HCT116 (cell line): ENCODE results near the gene GRB7. TPM values are rescaled to one million over a fixed set of nuclear protein-coding genes. Genes with fewer than 3 reads are reported as not detected.
A peak's percentile ranks its signal among the peaks of the same experiment; 100 is the strongest.

Experiments
- ATAC-seq: fragments of 200-7000 bp; cut with Tn5 transposase; 2 replicates; pipeline ENCODE4 v1.9.1; 2020; ENCODE audit warnings: mild to moderate bottlenecking, moderate library complexity
- BruUV-seq: library from RNA; stranded (reverse); fragments of 400-500 nt; replicated peaks from 2 replicates; lab custom pipeline; 2021; lab: Mats Ljungman, UMichigan
- CTCF ChIA-PET: fragments of 300-600 bp; sonication (Branson Sonifier 250); formaldehyde crosslinking; loops from one replicate; lab custom pipeline; 2021; ENCODE audit warnings: antibody characterized with exemption; lab: Charles Lee
- POLR2A ChIA-PET: fragments of 300-600, 350-600 bp; sonication (Branson Sonifier 250); formaldehyde crosslinking; loops from one replicate; lab custom pipeline; 2021; ENCODE audit warnings: antibody characterized with exemption; lab: Charles Lee
- RAD21 ChIA-PET, 2 experiments: fragments of 300-600 bp; sonication (Branson Sonifier 250); formaldehyde crosslinking; loops; one replicate each; lab custom pipeline; 2023; ENCODE audit warnings: low total read pairs in 2 of 2; ENCODE audit not compliant: uncharacterized antibody in 2 of 2, unreplicated experiment in 2 of 2, low non-redundant PET in 1 of 2; lab: Charles Lee
- DNase-seq: peaks from one replicate; pipeline ENCODE4 v3.0.0-alpha.2; 2010; ENCODE audit warnings: low read depth, low spot score
- H2AFZ ChIP-seq: fragments of 200-600 bp; shearing (Covaris generic), sonication (generic); 2 replicates; pipeline ENCODE4 v1.6.1; 2017; ENCODE audit warnings: low read depth, mixed run types, mixed read lengths, antibody characterized with exemption, low read length; ENCODE audit not compliant: poor library complexity, severe bottlenecking
- H3K27ac ChIP-seq: 2 replicates; pipeline ENCODE4 v1.5.1; 2012; ENCODE audit warnings: low read depth, low read length
- H3K27me3 ChIP-seq: fragments of 200-600 bp; sonication (generic); 2 replicates; pipeline ENCODE4 v1.6.1; 2016; ENCODE audit warnings: mixed run types, low read length, mixed read lengths; ENCODE audit not compliant: insufficient read depth
- H3K36me3 ChIP-seq, 2 experiments: fragments of 200-500 bp in 1 of 2; fragments of 200-600 bp in 1 of 2; sonication (Bioruptor generic) in 1 of 2; sonication (generic) in 1 of 2; 2 replicates each; pipeline versions ENCODE4 v1.5.1 to v1.6.1; 2014 to 2016; ENCODE audit warnings: low read length in 2 of 2, inconsistent platforms in 1 of 2, mixed read lengths in 1 of 2, mixed run types in 1 of 2; ENCODE audit not compliant: insufficient read depth in 2 of 2, control insufficient read depth in 1 of 2
- H3K4me1 ChIP-seq, 2 experiments: fragments of 200-600 bp in 1 of 2; sonication (generic) in 1 of 2; 2 replicates each; pipeline versions ENCODE4 v1.5.1 to v1.6.1; 2012 to 2017; ENCODE audit warnings: low read length in 2 of 2, inconsistent platforms in 1 of 2, mild to moderate bottlenecking in 1 of 2, mixed read lengths in 1 of 2, mixed run types in 1 of 2, moderate library complexity in 1 of 2; ENCODE audit not compliant: insufficient read depth in 2 of 2, control insufficient read depth in 1 of 2
- H3K4me2 ChIP-seq: fragments of 200-600 bp; sonication (generic); 2 replicates; pipeline ENCODE4 v1.6.1; 2017; ENCODE audit warnings: mixed run types, low read length, mixed read lengths
- H3K4me3 ChIP-seq, 2 experiments: fragments of 200-600 bp in 1 of 2; sonication (generic) in 1 of 2; replicated peaks in 1 of 2; 2 replicates each; pipeline ENCODE4 v1.5.1; 2011 to 2016; ENCODE audit warnings: low read length in 2 of 2, control low read depth in 1 of 2, low read depth in 1 of 2, mild to moderate bottlenecking in 1 of 2, mixed read lengths in 1 of 2, mixed run types in 1 of 2
- H3K79me2 ChIP-seq: fragments of 200-600 bp; sonication (generic); 2 replicates; pipeline ENCODE4 v1.6.1; 2017; ENCODE audit warnings: mild to moderate bottlenecking, mixed run types, low read length, moderate library complexity, mixed read lengths; ENCODE audit not compliant: insufficient read depth
- H3K9ac ChIP-seq: fragments of 200-600 bp; sonication (generic); 2 replicates; pipeline ENCODE4 v1.6.1; 2016; ENCODE audit warnings: low read length, mixed read lengths
- H3K9me2 ChIP-seq: fragments of 200-600 bp; sonication (generic), shearing (Covaris generic); 2 replicates; pipeline ENCODE4 v1.6.1; 2017; ENCODE audit warnings: mixed run types, mild to moderate bottlenecking, moderate library complexity; ENCODE audit not compliant: insufficient read depth
- H3K9me3 ChIP-seq, 2 experiments: fragments of 200-500 bp in 1 of 2; fragments of 200-600 bp in 1 of 2; sonication (Bioruptor generic) in 1 of 2; sonication (generic) in 1 of 2; 2 replicates each; pipeline ENCODE4 v1.6.1; 2014 to 2017; ENCODE audit warnings: low read length in 2 of 2, mixed read lengths in 2 of 2, inconsistent platforms in 1 of 2, low read depth in 1 of 2, mild to moderate bottlenecking in 1 of 2, mixed run types in 1 of 2, moderate library complexity in 1 of 2; ENCODE audit not compliant: control insufficient read depth in 1 of 2, insufficient read depth in 1 of 2
- H4K20me1 ChIP-seq: fragments of 200-600 bp; sonication (generic), shearing (Covaris generic); 2 replicates; pipeline ENCODE4 v1.6.1; 2017; ENCODE audit warnings: mixed run types, mild to moderate bottlenecking, moderate library complexity; ENCODE audit not compliant: insufficient read depth
- ATF3 ChIP-seq: IDR thresholded peaks from 2 replicates; pipeline ENCODE4 v1.6.1; 2012
- CBX3 ChIP-seq: IDR thresholded peaks from 2 replicates; pipeline ENCODE4 v1.6.1; 2012; ENCODE audit warnings: low read depth
- CEBPB ChIP-seq: IDR thresholded peaks from 2 replicates; pipeline ENCODE4 v1.6.1; 2012; ENCODE audit warnings: low read depth
- CTCF ChIP-seq, 3 experiments: fragments of 200-600 bp in 1 of 3; sonication (generic) in 1 of 3; IDR thresholded peaks in 2 of 3; conservative IDR thresholded peaks in 1 of 3; 2 replicates each; pipeline ENCODE4 v1.5.1; 2012 to 2017; ENCODE audit warnings: low read depth in 2 of 3, low read length in 2 of 3, antibody characterized with exemption in 1 of 3, borderline replicate concordance in 1 of 3, control low read depth in 1 of 3, mild to moderate bottlenecking in 1 of 3, mixed read lengths in 1 of 3, mixed run types in 1 of 3, moderate library complexity in 1 of 3; ENCODE audit not compliant: insufficient read depth in 1 of 3
- EGR1 ChIP-seq: IDR thresholded peaks from 2 replicates; pipeline ENCODE4 v1.6.1; 2012; ENCODE audit warnings: low read depth
- ELF1 ChIP-seq: IDR thresholded peaks from 2 replicates; pipeline ENCODE4 v1.6.1; 2012; ENCODE audit warnings: low read depth, borderline replicate concordance
- EZH2 ChIP-seq: fragments of 200-600 bp; sonication (generic); IDR thresholded peaks from 2 replicates; pipeline ENCODE4 v1.6.1; 2017; ENCODE audit warnings: antibody characterized with exemption, mixed run types
- EZH2phosphoT487 ChIP-seq: fragments of 200-600 bp; IDR thresholded peaks from 2 replicates; pipeline ENCODE4 v1.6.1; 2018; ENCODE audit warnings: antibody characterized with exemption, borderline replicate concordance
- FOSL1 ChIP-seq: IDR thresholded peaks from 2 replicates; pipeline ENCODE4 v1.6.1; 2012; ENCODE audit warnings: low read depth
- JUND ChIP-seq: IDR thresholded peaks from 2 replicates; pipeline ENCODE4 v1.6.1; 2012
- MAX ChIP-seq: IDR thresholded peaks from 2 replicates; pipeline ENCODE4 v1.6.1; 2012
- POLR2AphosphoS5 ChIP-seq: IDR thresholded peaks from 2 replicates; pipeline ENCODE4 v1.6.1; 2011; ENCODE audit warnings: mild to moderate bottlenecking, low read depth, low read length, moderate library complexity
- REST ChIP-seq: IDR thresholded peaks from 2 replicates; pipeline ENCODE4 v1.6.1; 2012; ENCODE audit warnings: low read depth
- SIN3A ChIP-seq: IDR thresholded peaks from 2 replicates; pipeline ENCODE4 v1.6.1; 2012; ENCODE audit warnings: low read depth
- SP1 ChIP-seq: IDR thresholded peaks from 2 replicates; pipeline ENCODE4 v1.6.1; 2012; ENCODE audit warnings: low read depth
- SRF ChIP-seq: IDR thresholded peaks from 2 replicates; pipeline ENCODE4 v1.6.1; 2012; ENCODE audit warnings: low read depth
- ZBTB33 ChIP-seq: IDR thresholded peaks from 2 replicates; pipeline ENCODE4 v1.6.1; 2011; ENCODE audit warnings: mild to moderate bottlenecking, low read length, moderate library complexity; ENCODE audit not compliant: insufficient replicate concordance; ENCODE audit errors: extremely low read depth
- intact Hi-C: fragments of 100-400 bp; cut with micrococcal nuclease; formaldehyde crosslinking; loops from 2 replicates; pipeline ENCODE4 v1.10.0; 2022
- total RNA-seq: library from RNA; stranded (reverse); gene quantifications from one replicate; pipeline ENCODE4 v1.2.1, GENCODE V29; 2021; ENCODE audit not compliant: unreplicated experiment

The GRB7 gene
- total RNA-seq, 1 experiment from 2014 or later, result 51.9 TPM

- TF ChIP-seq JUND, result no peak
- no peak for TF ChIP-seq MAX
- no peak for TF ChIP-seq REST
Measured at GRCh38 chr17:39767147-39767546, 29.4 kb downstream of the GRB7 start (continued).

- no peaks in the 10 kb centered on the region for H3K36me3 ChIP-seq
- no peak overlapping the region for H3K4me3 ChIP-seq
- peak overlapping the region; percentile 80 for H2AFZ ChIP-seq
- peaks cover 9% of the 10 kb centered on the region for H3K27me3 ChIP-seq
- BruUV-seq, result no TSS peak
- no peaks in the 10 kb centered on the region for H3K9me2 ChIP-seq
- H3K9me3 ChIP-seq, result no peaks in the 10 kb centered on the region
- intact Hi-C loops, result no loop called here
- H3K4me1 ChIP-seq, result peaks cover 12 to 28% of the 10 kb centered on the region in 2 experiments
- peak overlapping the region; percentile 57 for H3K4me2 ChIP-seq
- H3K27ac ChIP-seq, result no peak overlapping the region
- POLR2A ChIA-PET, result no interaction called here
- H3K9ac ChIP-seq, result no peak overlapping the region
- H3K79me2 ChIP-seq, result no peaks in the 10 kb centered on the region
- DNase-seq, result peak; percentile 63
- RAD21 ChIA-PET, result interaction anchor here in 1 of 2 experiments (0.6 kb wide), 1 partner anchor 694 kb away, joined by 3 read pairs; no protein-coding TSS in a partner anchor
- H4K20me1 ChIP-seq, result no peaks in the 10 kb centered on the region
- ATAC-seq, result peak; percentile 91
- CTCF ChIA-PET, result interaction anchor here (1.5 kb wide), 1 partner anchor 39 kb away, joined by 3 read pairs; the partner anchor contains the start of gene MIEN1
- peak; percentile 67 for TF ChIP-seq MAX
- peak; percentile 51; the same call in 1 of the 2 replicates for TF ChIP-seq CBX3
- TF ChIP-seq ATF3, result 0 out of 2 replicates have a peak, but pooled peaks have one; percentile 37
- TF ChIP-seq ZBTB33, result no peak
- TF ChIP-seq SIN3A, result peak; percentile 63
- TF ChIP-seq EZH2phosphoT487, result no peak
- TF ChIP-seq SRF, result 0 out of 2 replicates have a peak, but pooled peaks have one; percentile 33
- no peak for TF ChIP-seq ELF1
- 0 out of 2 replicates have a peak, but pooled peaks have one; percentile 28 for TF ChIP-seq POLR2AphosphoS5
- no peak for TF ChIP-seq EZH2
- TF ChIP-seq SP1, result peak; percentile 68
- TF ChIP-seq JUND, result peak; percentile 71
- TF ChIP-seq FOSL1, result peak; percentile 69
- TF ChIP-seq CTCF (IDR thresholded peaks at IDR 0.05 in 2 of 3, conservative IDR thresholded peaks at IDR 0.05 in 1 of 3; ENCODE audit: borderline replicate concordance in 1 of 3, insufficient read depth in 1 of 3, low read depth in 2 of 3, low read length in 2 of 3), result no peak
- no peak for TF ChIP-seq EGR1
- peak; percentile 75 for TF ChIP-seq CEBPB
Measured at GRCh38 chr17:39769974-39770587, 32.3 kb downstream of the GRB7 start.
